ENCODE results near the gene PELI2. TPM values are rescaled to one million over a fixed set of nuclear protein-coding genes. Genes with fewer than 3 reads are reported as not detected.

Gene PELI2
- total and polyA plus RNA-seq, 2 donors from 2014 or later: 5.2 to 27.6 TPM

DNA sequence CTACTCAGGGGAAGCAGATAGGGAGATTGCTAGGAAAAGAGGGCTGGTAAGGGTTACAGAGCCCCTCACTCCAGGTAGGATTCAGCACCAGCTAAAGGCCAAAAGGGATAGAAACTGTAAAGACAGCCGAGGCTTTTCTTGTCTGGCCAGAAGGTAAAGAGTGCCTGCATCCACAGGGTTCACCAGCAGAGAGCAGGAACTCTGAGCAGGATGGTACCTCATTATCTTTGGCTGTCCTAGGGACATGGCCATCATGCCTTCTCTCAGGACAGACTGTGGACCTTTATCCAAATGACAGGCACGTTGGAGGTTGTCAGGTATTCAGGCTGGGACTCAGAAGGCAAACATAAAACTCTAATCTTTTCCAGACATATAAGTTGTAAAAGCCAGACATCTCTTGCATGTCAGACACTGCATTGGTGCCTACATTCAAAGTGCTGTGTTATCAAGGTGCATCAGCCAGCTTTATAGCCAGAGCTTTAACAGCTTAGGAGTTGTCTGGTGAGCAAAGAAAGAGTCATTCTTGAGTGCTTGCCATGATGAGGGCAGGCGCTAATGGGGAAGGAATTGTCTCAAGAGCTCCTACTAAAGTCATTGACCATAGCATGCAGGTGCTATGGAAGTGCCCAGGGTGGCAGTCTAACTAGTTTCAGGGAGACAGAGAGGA is 89.5 kb downstream of the PELI2 start:
- intact Hi-C loops (cut with DNase I): no loop called here
- no peaks in the 10 kb centered on the region for H3K27me3 ChIP-seq (ENCODE audit: control insufficient read depth, insufficient read depth, low read length)
- peaks cover 0 to 21% (median 20%) of the 10 kb centered on the region in 3 donors for H3K4me1 ChIP-seq (ENCODE audit: control insufficient read depth in 2 of 3, insufficient read depth in 2 of 3, low read depth in 1 of 3, low read length in 3 of 3)
- DNase-seq (no peak), FAIRE-seq (no peak)
- H3K27ac ChIP-seq (ENCODE audit: low read depth in 2 of 2, low read length in 2 of 2): no peak overlapping the region
- no peak overlapping the region for H3K9ac ChIP-seq (ENCODE audit: low read length in 3 of 3)
- TF ChIP-seq, protein P1, sequence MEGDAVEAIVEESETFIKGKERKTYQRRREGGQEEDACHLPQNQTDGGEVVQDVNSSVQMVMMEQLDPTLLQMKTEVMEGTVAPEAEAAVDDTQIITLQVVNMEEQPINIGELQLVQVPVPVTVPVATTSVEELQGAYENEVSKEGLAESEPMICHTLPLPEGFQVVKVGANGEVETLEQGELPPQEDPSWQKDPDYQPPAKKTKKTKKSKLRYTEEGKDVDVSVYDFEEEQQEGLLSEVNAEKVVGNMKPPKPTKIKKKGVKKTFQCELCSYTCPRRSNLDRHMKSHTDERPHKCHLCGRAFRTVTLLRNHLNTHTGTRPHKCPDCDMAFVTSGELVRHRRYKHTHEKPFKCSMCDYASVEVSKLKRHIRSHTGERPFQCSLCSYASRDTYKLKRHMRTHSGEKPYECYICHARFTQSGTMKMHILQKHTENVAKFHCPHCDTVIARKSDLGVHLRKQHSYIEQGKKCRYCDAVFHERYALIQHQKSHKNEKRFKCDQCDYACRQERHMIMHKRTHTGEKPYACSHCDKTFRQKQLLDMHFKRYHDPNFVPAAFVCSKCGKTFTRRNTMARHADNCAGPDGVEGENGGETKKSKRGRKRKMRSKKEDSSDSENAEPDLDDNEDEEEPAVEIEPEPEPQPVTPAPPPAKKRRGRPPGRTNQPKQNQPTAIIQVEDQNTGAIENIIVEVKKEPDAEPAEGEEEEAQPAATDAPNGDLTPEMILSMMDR (IDR thresholded peaks at IDR 0.05; ENCODE audit: borderline replicate concordance, extremely low read depth, insufficient read depth): no peak
- H3K36me3 ChIP-seq (ENCODE audit: control insufficient read depth in 2 of 3, insufficient read depth in 3 of 3, low read length in 3 of 3): no peaks in the 10 kb centered on the region
- no peak overlapping the region for H3K4me3 ChIP-seq (ENCODE audit: low read length in 3 of 3)
- H3K9me3 ChIP-seq (ENCODE audit: control insufficient read depth in 2 of 3, insufficient read depth in 1 of 3, low read length in 3 of 3): no peaks in the 10 kb centered on the region

DNA sequence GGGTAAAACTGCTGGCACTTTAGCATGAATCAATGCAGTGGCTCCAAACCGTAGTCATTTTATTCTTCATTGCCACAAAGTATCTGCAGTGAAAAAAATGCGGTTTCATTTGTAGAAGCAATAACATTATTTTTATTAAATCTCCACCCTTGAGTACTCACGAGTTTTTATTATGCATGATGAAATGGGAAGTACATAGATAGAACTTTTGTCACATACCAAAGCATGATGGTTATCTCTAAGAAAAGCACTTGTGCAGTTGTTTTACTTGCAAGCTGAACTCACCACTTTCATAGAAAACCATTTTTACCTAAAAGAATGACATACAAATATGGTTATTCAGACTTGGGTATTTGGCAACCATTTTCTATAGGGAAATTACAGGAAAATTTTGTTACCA is 90.3 kb downstream of the PELI2 start:
- TF ChIP-seq, protein P1 (IDR thresholded peaks at IDR 0.05; ENCODE audit: borderline replicate concordance, extremely low read depth, insufficient read depth): no peak
- Histone ChIP-seq H3K9ac (ENCODE audit: low read length in 3 of 3) (no peak overlapping the region), H3K36me3 (ENCODE audit: control insufficient read depth in 2 of 3, insufficient read depth in 3 of 3, low read length in 3 of 3) (no peaks in the 10 kb centered on the region), H3K27me3 (ENCODE audit: control insufficient read depth, insufficient read depth, low read length) (no peaks in the 10 kb centered on the region), H3K9me3 (ENCODE audit: control insufficient read depth in 2 of 3, insufficient read depth in 1 of 3, low read length in 3 of 3) (no peaks in the 10 kb centered on the region), H3K4me3 (ENCODE audit: low read length in 3 of 3) (no peak overlapping the region), H3K4me1 (ENCODE audit: control insufficient read depth in 2 of 3, insufficient read depth in 2 of 3, low read depth in 1 of 3, low read length in 3 of 3) (peaks cover 0 to 25% (median 20%) of the 10 kb centered on the region in 3 donors), H3K27ac (ENCODE audit: low read depth in 2 of 2, low read length in 2 of 2) (no peak overlapping the region)
- FAIRE-seq (no peak), DNase-seq (no peak)
- intact Hi-C loops (cut with DNase I): no loop called here

DNA sequence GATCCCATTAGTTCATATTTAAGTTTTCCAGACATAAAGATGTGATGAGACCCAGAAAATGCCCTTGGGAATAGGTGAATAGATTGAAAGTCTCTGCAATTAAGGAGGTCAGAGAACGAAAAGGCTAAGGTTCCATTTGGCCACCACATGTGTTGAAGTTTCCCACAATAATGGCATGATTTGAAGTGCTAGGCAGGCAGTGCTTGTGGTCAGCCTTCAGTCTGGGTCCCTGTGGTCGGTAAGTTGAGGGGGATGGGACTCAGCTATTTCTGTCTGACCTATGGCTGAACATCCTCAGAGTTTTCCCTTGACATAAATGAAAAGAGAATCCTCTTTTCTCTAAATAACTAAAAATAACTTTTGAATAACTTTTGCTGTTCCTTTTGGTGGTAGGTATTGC is 92.4 kb downstream of the PELI2 start:
- Histone ChIP-seq H3K9me3 (ENCODE audit: control insufficient read depth in 2 of 3, insufficient read depth in 1 of 3, low read length in 3 of 3) (no peaks in the 10 kb centered on the region), H3K9ac (ENCODE audit: low read length in 3 of 3) (no peak overlapping the region), H3K4me3 (ENCODE audit: low read length in 3 of 3) (no peak overlapping the region), H3K27ac (ENCODE audit: low read depth in 2 of 2, low read length in 2 of 2) (no peak overlapping the region), H3K27me3 (ENCODE audit: control insufficient read depth, insufficient read depth, low read length) (no peaks in the 10 kb centered on the region), H3K4me1 (ENCODE audit: control insufficient read depth in 2 of 3, insufficient read depth in 2 of 3, low read depth in 1 of 3, low read length in 3 of 3) (peaks cover 0 to 24% (median 19%) of the 10 kb centered on the region in 3 donors), H3K36me3 (ENCODE audit: control insufficient read depth in 2 of 3, insufficient read depth in 3 of 3, low read length in 3 of 3) (no peaks in the 10 kb centered on the region)
- intact Hi-C loops (cut with DNase I): no loop called here
- FAIRE-seq (no peak), DNase-seq (no peak)
- TF ChIP-seq, protein P1 (IDR thresholded peaks at IDR 0.05; ENCODE audit: borderline replicate concordance, extremely low read depth, insufficient read depth): no peak

DNA sequence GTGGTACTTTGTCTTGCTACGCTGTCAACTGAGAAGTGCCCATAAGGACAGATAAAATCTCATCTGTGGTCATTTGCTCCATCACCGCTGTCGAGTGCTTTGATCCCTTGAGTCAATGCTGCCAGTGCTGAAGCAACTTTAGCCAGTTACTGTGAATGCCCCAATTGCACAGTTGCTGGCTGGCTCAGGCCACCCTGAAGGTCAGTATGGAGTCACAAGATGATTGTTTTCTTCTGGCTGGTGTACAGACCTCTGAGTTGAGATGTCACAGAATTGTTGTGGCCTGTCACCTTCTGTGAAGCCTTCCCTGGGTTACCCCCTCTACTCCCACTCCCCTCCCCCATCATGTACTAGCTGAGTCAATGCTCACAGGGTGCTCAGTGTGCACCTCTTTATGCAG is 92.9 kb downstream of the PELI2 start:
- Histone ChIP-seq H3K4me1 (ENCODE audit: control insufficient read depth in 2 of 3, insufficient read depth in 2 of 3, low read depth in 1 of 3, low read length in 3 of 3) (peaks cover under 1 to 22% (median 17%) of the 10 kb centered on the region in 3 donors), H3K27me3 (ENCODE audit: control insufficient read depth, insufficient read depth, low read length) (no peaks in the 10 kb centered on the region), H3K4me3 (ENCODE audit: low read length in 3 of 3) (no peak overlapping the region), H3K36me3 (ENCODE audit: control insufficient read depth in 2 of 3, insufficient read depth in 3 of 3, low read length in 3 of 3) (no peaks in the 10 kb centered on the region), H3K27ac (ENCODE audit: low read depth in 2 of 2, low read length in 2 of 2) (no peak overlapping the region), H3K9me3 (ENCODE audit: control insufficient read depth in 2 of 3, insufficient read depth in 1 of 3, low read length in 3 of 3) (no peaks in the 10 kb centered on the region), H3K9ac (ENCODE audit: low read length in 3 of 3) (no peak overlapping the region)
- TF ChIP-seq, protein P1 (IDR thresholded peaks at IDR 0.05; ENCODE audit: borderline replicate concordance, extremely low read depth, insufficient read depth): no peak
- no peak for DNase-seq
- intact Hi-C loops (cut with DNase I): no loop called here
- FAIRE-seq: no peak

All from kidney (tissue), 14 donors.